Gastrocnemius medialis (tissue), 4 donors: ENCODE measurements around the gene APBB1IP. TPM values are rescaled to one million over a fixed set of nuclear protein-coding genes. Genes with fewer than 3 reads are reported as not detected.
A peak's percentile ranks its signal among the peaks of the same experiment; 100 is the strongest.

Experiments used
- ATAC-seq, 2 donors: fragments of 150-250 bp; one replicate each; pipeline ENCODE4 v1.9.1; 2016
- DNase-seq, 2 donors: peaks; one replicate each; pipeline ENCODE4 v3.0.0-alpha.2; 2019
- H3K27ac ChIP-seq, 4 donors: fragments of 200-600 bp; sonication (generic); 1 replicate in 1 of 4; 2 replicates in 3 of 4; pipeline ENCODE4 v1.5.1; 2016 to 2018; ENCODE audit warnings: mild to moderate bottlenecking in 2 of 4, moderate library complexity in 1 of 4
- H3K27me3 ChIP-seq, 3 donors: fragments of 200-600 bp; sonication (generic) in 2 of 3; 1 replicate in 1 of 3; 2 replicates in 2 of 3; pipeline versions ENCODE4 v1.5.1 to v1.6.0; 2016 to 2019; ENCODE audit warnings: mild to moderate bottlenecking in 1 of 3, moderate library complexity in 1 of 3
- H3K36me3 ChIP-seq, 2 donors: fragments of 200-600 bp; sonication (generic) in 1 of 2; one replicate each; pipeline ENCODE4 v1.5.1; 2017 to 2018
- H3K4me1 ChIP-seq, 2 donors: fragments of 200-600 bp; sonication (generic) in 1 of 2; one replicate each; pipeline ENCODE4 v1.5.1; 2016 to 2017; ENCODE audit warnings: mild to moderate bottlenecking in 2 of 2
- H3K4me3 ChIP-seq, 4 donors: fragments of 200-600 bp; sonication (generic) in 3 of 4; 1 replicate in 1 of 4; 2 replicates in 3 of 4; pipeline ENCODE4 v1.5.1; 2016 to 2019; ENCODE audit warnings: mild to moderate bottlenecking in 2 of 4
- H3K9me3 ChIP-seq, 3 donors: fragments of 200-600 bp; sonication (generic) in 2 of 3; 1 replicate in 1 of 3; 2 replicates in 2 of 3; pipeline ENCODE4 v1.5.1; 2016 to 2019
- POLR2A ChIP-seq, 2 donors: fragments of 450-650 bp; IDR thresholded peaks; one replicate each; pipeline ENCODE4 v1.6.1; 2017; ENCODE audit warnings: antibody characterized with exemption in 2 of 2, mild to moderate bottlenecking in 2 of 2, moderate library complexity in 2 of 2
- in situ Hi-C, 4 donors: fragments of 200-750 bp; cut with MboI; loops; one replicate each; pipeline versions ENCODE4 v1.15.0 to v1.8.0; 2017; ENCODE audit warnings: low sequenced_read_pairs in 4 of 4
- intact Hi-C: fragments of 100-400 bp; cut with DNase I; formaldehyde crosslinking; loops from one replicate; pipeline ENCODE4 v1.15.1; 2023; ENCODE audit warnings: low total_unique reads
- total RNA-seq, 4 donors: library from RNA; depleted of rRNA; stranded (reverse); fragments of >200 nt; gene quantifications; one replicate each; pipeline versions ENCODE4 v1.1.0 to v1.2.3, GENCODE V29; 2016
- TF ChIP-seq, protein P1 (sequence below), 5 experiments: fragments of 450-650 bp in 3 of 5; fragments of 200-600 bp in 2 of 5; sonication (generic) in 2 of 5; IDR thresholded peaks in 4 of 5; conservative IDR thresholded peaks in 1 of 5; 1 replicate in 4 of 5; 2 replicates in 1 of 5; pipeline ENCODE4 v1.5.1; 2016 to 2019; ENCODE audit warnings: antibody characterized with exemption in 5 of 5, mild to moderate bottlenecking in 3 of 5, moderate library complexity in 3 of 5

APBB1IP gene
- total RNA-seq, 4 donors from 2014 or later, result 0.83 to 2.0 (median 1.2) TPM

DNA sequence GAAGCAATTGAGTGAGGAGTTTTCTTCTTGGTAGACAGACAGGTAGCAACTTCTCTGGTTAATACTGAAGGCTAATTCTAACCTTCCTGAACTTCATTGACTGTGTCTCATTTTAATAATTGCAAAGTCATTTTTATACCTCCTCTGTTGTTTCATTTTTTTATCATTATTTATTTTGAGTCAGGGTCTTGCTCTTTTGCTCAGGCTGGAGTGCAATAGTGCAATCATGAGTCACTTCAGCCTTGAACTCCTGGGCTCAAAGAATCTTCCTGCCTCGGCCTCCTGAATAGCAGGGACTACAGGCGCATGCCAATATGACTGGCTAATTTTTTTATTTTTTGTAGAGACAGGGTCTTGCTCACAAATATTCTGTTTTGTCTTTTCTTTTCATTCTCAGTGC lies 45.4 kb downstream of the APBB1IP start:
- Histone ChIP-seq H3K4me3 (no peak overlapping the region), H3K36me3 (no peaks in the 10 kb centered on the region), H3K27me3 (no peaks in the 10 kb centered on the region), H3K9me3 (no peaks in the 10 kb centered on the region), H3K4me1 (no peaks in the 10 kb centered on the region), H3K27ac (no peak overlapping the region)
- intact Hi-C loops, result no loop called here
- TF ChIP-seq, protein P1, sequence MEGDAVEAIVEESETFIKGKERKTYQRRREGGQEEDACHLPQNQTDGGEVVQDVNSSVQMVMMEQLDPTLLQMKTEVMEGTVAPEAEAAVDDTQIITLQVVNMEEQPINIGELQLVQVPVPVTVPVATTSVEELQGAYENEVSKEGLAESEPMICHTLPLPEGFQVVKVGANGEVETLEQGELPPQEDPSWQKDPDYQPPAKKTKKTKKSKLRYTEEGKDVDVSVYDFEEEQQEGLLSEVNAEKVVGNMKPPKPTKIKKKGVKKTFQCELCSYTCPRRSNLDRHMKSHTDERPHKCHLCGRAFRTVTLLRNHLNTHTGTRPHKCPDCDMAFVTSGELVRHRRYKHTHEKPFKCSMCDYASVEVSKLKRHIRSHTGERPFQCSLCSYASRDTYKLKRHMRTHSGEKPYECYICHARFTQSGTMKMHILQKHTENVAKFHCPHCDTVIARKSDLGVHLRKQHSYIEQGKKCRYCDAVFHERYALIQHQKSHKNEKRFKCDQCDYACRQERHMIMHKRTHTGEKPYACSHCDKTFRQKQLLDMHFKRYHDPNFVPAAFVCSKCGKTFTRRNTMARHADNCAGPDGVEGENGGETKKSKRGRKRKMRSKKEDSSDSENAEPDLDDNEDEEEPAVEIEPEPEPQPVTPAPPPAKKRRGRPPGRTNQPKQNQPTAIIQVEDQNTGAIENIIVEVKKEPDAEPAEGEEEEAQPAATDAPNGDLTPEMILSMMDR (IDR thresholded peaks at IDR 0.05 in 4 of 5, conservative IDR thresholded peaks at IDR 0.05 in 1 of 5), result no peak
- no peak for DNase-seq
- no peak for ATAC-seq
- in situ Hi-C loops, result no loop called here

- Histone ChIP-seq H3K9me3 (no peaks in the 10 kb centered on the region), H3K27ac (no peak overlapping the region), H3K4me3 (no peak overlapping the region), H3K4me1 (no peaks in the 10 kb centered on the region), H3K27me3 (no peaks in the 10 kb centered on the region), H3K36me3 (no peaks in the 10 kb centered on the region)
- intact Hi-C loops (no loop called here), in situ Hi-C loops (no loop called here)
- TF ChIP-seq, protein P1 (IDR thresholded peaks at IDR 0.05 in 4 of 5, conservative IDR thresholded peaks at IDR 0.05 in 1 of 5), result no peak
- TF ChIP-seq POLR2A (IDR thresholded peaks at IDR 0.05), result no peak
- ATAC-seq (no peak), DNase-seq (no peak)
These were observed 47.2 kb downstream of the APBB1IP start for GRCh38 chr10:26485150-26485941.

DNA sequence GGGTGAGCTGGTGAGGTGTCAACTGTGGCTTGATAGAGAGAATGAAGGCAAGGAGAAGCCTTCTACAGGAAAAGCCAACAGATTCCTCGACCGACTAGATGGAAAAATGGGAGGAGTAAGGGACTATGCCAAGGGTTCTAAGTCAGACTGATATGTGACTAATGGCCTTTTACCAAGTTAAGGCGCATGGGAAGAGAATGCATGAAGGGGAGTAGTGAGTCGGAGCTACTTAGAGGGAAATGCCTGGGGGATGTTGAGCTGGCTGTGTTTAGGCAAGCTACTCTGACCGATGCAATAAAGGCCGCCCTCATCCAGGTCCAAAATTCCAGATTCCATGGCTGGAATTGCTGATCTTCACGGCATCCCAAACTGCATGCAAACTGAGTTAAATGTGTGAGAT lies 48.2 kb downstream of the APBB1IP start:
- H3K4me1 ChIP-seq, result no peaks in the 10 kb centered on the region
- no peak for DNase-seq
- H3K9me3 ChIP-seq, result no peaks in the 10 kb centered on the region
- H3K27ac ChIP-seq, result peak overlapping the region in 3 of 4 donors; percentile 6 to 36 (median 29)
- H3K27me3 ChIP-seq, result no peaks in the 10 kb centered on the region
- H3K36me3 ChIP-seq, result no peaks in the 10 kb centered on the region
- intact Hi-C loops (no loop called here), in situ Hi-C loops (no loop called here)
- no peak overlapping the region for H3K4me3 ChIP-seq
- TF ChIP-seq, protein P1 (IDR thresholded peaks at IDR 0.05 in 4 of 5, conservative IDR thresholded peaks at IDR 0.05 in 1 of 5), result no peak
- no peak for TF ChIP-seq POLR2A (IDR thresholded peaks at IDR 0.05)
- peak; percentile 46 to 59 for ATAC-seq

- peak overlapping the region in 3 of 4 donors; percentile 6 to 36 (median 29) for H3K27ac ChIP-seq
- intact Hi-C loops, result no loop called here
- DNase-seq (peak; percentile 10 to 19), ATAC-seq (peak; percentile 49 to 74)
- H3K4me1 ChIP-seq, result no peaks in the 10 kb centered on the region
- H3K9me3 ChIP-seq, result no peaks in the 10 kb centered on the region
- no peak overlapping the region for H3K4me3 ChIP-seq
- no peak for TF ChIP-seq POLR2A (IDR thresholded peaks at IDR 0.05)
- TF ChIP-seq, protein P1 (IDR thresholded peaks at IDR 0.05 in 4 of 5, conservative IDR thresholded peaks at IDR 0.05 in 1 of 5), result no peak
- no peaks in the 10 kb centered on the region for H3K27me3 ChIP-seq
- no peaks in the 10 kb centered on the region for H3K36me3 ChIP-seq
- in situ Hi-C loops, result no loop called here
These were observed 49.1 kb downstream of the APBB1IP start for GRCh38 chr10:26486990-26487850.
